ENCODE measurements around the gene CMKLR1. TPM values are rescaled to one million over a fixed set of nuclear protein-coding genes. Genes with fewer than 3 reads are reported as not detected.

The CMKLR1 gene
- total and polyA plus RNA-seq, 10 of the 15 experiments (the other 5 are each of a cell fraction or from before 2014, with no cell fraction given) = 13.8 to 52.3 (median 26.2) TPM

DNA sequence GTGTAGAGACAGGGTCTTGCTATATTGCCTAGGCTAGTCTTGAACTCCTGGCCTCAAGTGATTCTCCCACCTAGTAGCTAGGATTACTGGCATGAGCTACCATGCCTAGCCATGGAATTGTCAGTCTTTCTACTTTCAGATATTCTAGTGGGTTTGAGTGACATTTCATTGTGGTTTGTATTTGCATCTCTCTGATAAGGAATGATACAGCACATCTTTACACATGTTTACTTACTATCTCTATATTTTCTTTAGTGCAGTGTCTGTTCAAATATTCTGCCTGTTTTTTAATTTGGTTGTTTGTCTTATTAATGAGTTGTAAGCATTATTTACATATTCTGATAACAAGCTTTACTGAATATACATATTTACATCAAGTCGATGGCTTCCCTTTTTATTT is 73.6 kb downstream of the CMKLR1 start:
- ChIA-PET CTCF (no interaction called here), SMC1A (ENCODE audit: uncharacterized antibody, unreplicated experiment) (interaction anchor here (0.8 kb wide), 2 partner anchors 10 to 12 kb away, joined by 3 to 4 read pairs; no protein-coding TSS in a partner anchor), POLR2A (no interaction called here), RAD21 (ENCODE audit: unreplicated experiment) (no interaction called here)
- Histone ChIP-seq H3K9me3 (replicated peaks; ENCODE audit: control insufficient read depth, insufficient read depth, low read length) (no peaks in the 10 kb centered on the region; the same call in 2 of the 3 replicates), H4K20me1 (ENCODE audit: control insufficient read depth, insufficient read depth) (no peaks in the 10 kb centered on the region), H3K36me3 (ENCODE audit: control insufficient read depth in 2 of 2, insufficient read depth in 2 of 2, low read length in 1 of 2) (no peaks in the 10 kb centered on the region), H3K4me1 (ENCODE audit: control insufficient read depth, insufficient read depth, low read length) (peaks cover 5% of the 10 kb centered on the region; the same call in 1 of the 2 replicates), H2AFZ (ENCODE audit: control insufficient read depth, low read depth, low read length) (no peak overlapping the region), H3K4me3 (no peak overlapping the region), H3K4me2 (ENCODE audit: control insufficient read depth, insufficient read depth) (no peak overlapping the region), H3K9ac (ENCODE audit: control insufficient read depth, insufficient read depth, low read length) (no peak overlapping the region), H3K27me3 (replicated peaks in 1 of 2; ENCODE audit: control insufficient read depth in 2 of 2, insufficient read depth in 2 of 2, low read length in 1 of 2) (no peaks in the 10 kb centered on the region), H3K27ac (ENCODE audit: control insufficient read depth, insufficient read depth) (no peak overlapping the region), H3K79me2 (ENCODE audit: control insufficient read depth, insufficient read depth, low read length) (no peaks in the 10 kb centered on the region)
- ATAC-seq (no peak), FAIRE-seq (no peak), DNase-seq (ENCODE audit: low read depth, low spot score) (no peak)
- WGBS (ENCODE audit: insufficient coverage, insufficient replicate concordance, low lambda C conversion rate, missing lambda C conversion rate) = 35% methylated on average over 1 of the region's 1 CpG
- no TSS peak for BruUV-seq (replicated peaks)
- intact Hi-C loops (cut with micrococcal nuclease; ENCODE audit: unreplicated experiment) = no loop called here
- no peak for TF ChIP-seq CEBPB (IDR thresholded peaks at IDR 0.05; ENCODE audit: borderline replicate concordance in 1 of 2, low read depth in 2 of 2, low read length in 2 of 2)
- TF ChIP-seq GATAD2B (conservative IDR thresholded peaks at IDR 0.05; ENCODE audit: low read depth) = no peak
- no peak for TF ChIP-seq BACH1 (IDR thresholded peaks at IDR 0.05; ENCODE audit: borderline replicate concordance)
- TF ChIP-seq ESRRA (IDR thresholded peaks at IDR 0.05; ENCODE audit: low read length) = no peak
- TF ChIP-seq, protein P1, sequence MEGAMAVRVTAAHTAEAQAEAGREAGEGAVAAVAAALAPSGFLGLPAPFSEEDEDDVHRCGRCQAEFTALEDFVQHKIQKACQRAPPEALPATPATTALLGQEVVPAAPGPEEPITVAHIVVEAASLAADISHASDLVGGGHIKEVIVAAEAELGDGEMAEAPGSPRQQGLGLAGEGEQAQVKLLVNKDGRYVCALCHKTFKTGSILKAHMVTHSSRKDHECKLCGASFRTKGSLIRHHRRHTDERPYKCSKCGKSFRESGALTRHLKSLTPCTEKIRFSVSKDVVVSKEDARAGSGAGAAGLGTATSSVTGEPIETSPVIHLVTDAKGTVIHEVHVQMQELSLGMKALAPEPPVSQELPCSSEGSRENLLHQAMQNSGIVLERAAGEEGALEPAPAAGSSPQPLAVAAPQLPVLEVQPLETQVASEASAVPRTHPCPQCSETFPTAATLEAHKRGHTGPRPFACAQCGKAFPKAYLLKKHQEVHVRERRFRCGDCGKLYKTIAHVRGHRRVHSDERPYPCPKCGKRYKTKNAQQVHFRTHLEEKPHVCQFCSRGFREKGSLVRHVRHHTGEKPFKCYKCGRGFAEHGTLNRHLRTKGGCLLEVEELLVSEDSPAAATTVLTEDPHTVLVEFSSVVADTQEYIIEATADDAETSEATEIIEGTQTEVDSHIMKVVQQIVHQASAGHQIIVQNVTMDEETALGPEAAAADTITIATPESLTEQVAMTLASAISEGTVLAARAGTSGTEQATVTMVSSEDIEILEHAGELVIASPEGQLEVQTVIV (IDR thresholded peaks at IDR 0.05; ENCODE audit: borderline replicate concordance, partially characterized antibody) = no peak
- no peak for TF ChIP-seq IRF3 (IDR thresholded peaks at IDR 0.05)
- TF ChIP-seq ZNF384 (IDR thresholded peaks at IDR 0.05; ENCODE audit: borderline replicate concordance, low read depth, low read length) = no peak
- no peak for TF ChIP-seq CHD2 (IDR thresholded peaks at IDR 0.05; ENCODE audit: borderline replicate concordance, low read depth, low read length)
- no peak for TF ChIP-seq ZNF207 (IDR thresholded peaks at IDR 0.05; ENCODE audit: borderline replicate concordance)
- no peak for TF ChIP-seq LARP7 (IDR thresholded peaks at IDR 0.05)
- no peak for TF ChIP-seq HDGF (IDR thresholded peaks at IDR 0.05)
- no peak for TF ChIP-seq CHD1 (IDR thresholded peaks at IDR 0.05; ENCODE audit: low read depth, low read length)
- no peak for TF ChIP-seq BMI1 (IDR thresholded peaks at IDR 0.05; ENCODE audit: borderline replicate concordance)
- no peak for TF ChIP-seq SREBF2 (IDR thresholded peaks at IDR 0.05; ENCODE audit: low read length)
- TF ChIP-seq, protein P2, sequence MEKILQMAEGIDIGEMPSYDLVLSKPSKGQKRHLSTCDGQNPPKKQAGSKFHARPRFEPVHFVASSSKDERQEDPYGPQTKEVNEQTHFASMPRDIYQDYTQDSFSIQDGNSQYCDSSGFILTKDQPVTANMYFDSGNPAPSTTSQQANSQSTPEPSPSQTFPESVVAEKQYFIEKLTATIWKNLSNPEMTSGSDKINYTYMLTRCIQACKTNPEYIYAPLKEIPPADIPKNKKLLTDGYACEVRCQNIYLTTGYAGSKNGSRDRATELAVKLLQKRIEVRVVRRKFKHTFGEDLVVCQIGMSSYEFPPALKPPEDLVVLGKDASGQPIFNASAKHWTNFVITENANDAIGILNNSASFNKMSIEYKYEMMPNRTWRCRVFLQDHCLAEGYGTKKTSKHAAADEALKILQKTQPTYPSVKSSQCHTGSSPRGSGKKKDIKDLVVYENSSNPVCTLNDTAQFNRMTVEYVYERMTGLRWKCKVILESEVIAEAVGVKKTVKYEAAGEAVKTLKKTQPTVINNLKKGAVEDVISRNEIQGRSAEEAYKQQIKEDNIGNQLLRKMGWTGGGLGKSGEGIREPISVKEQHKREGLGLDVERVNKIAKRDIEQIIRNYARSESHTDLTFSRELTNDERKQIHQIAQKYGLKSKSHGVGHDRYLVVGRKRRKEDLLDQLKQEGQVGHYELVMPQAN (conservative IDR thresholded peaks at IDR 0.05) = no peak
- TF ChIP-seq POLR2AphosphoS5 (IDR thresholded peaks at IDR 0.05; ENCODE audit: low read length) = no peak
- TF ChIP-seq TCF12 (IDR thresholded peaks at IDR 0.05; ENCODE audit: low read depth, low read length) = no peak
- no peak for TF ChIP-seq NFYB (IDR thresholded peaks at IDR 0.05; ENCODE audit: insufficient read depth, low read depth, low read length)
- in situ Hi-C loops (cut with MboI) = no loop called here
